Measurements from ENCODE around the gene OPRL1. TPM values are rescaled to one million over a fixed set of nuclear protein-coding genes. Genes with fewer than 3 reads are reported as not detected.
"Not testable (repeated sequence)": the region's sequence is repeated elsewhere in the genome, so short reads cannot be mapped to it uniquely, and the experiment has no call there.

Gene OPRL1
- total RNA-seq, 4 donors from 2014 or later, result 0.21 to 1.5 (median 0.71) TPM

DNA sequence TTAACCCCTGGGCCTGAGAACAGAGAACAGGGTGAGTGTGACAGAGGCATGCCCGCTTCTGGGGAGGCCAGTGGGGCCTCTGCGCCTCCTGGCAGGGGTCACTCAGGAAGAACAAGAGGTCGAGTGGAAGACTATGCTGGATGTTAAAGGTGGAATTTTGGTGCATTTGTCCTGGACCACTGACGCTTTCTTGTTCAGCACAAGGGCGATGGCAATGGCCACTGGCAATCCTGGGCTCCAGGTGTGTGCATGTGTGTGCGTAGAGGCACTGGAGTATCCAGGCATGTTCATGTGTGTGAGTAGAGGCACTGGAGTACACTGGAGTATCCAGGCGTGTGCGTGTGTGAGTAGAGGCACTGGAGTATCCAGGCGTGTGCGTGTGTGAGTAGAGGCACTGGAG lies 51.0 kb downstream of the OPRL1 start:
- H3K9me3 ChIP-seq, result peaks cover 0 to 3% (median 0%) of the 10 kb centered on the region in 4 donors
- WGBS, 2 donors, result 68 to 69% methylated on average over 10 of the region's 10 CpGs
- H3K4me3 ChIP-seq, result no peak overlapping the region
- H3K27me3 ChIP-seq, result peaks cover 0 to 10% of the 10 kb centered on the region in 2 donors
- TF ChIP-seq EP300 (IDR thresholded peaks at IDR 0.05), result no peak
- TF ChIP-seq, protein P1, sequence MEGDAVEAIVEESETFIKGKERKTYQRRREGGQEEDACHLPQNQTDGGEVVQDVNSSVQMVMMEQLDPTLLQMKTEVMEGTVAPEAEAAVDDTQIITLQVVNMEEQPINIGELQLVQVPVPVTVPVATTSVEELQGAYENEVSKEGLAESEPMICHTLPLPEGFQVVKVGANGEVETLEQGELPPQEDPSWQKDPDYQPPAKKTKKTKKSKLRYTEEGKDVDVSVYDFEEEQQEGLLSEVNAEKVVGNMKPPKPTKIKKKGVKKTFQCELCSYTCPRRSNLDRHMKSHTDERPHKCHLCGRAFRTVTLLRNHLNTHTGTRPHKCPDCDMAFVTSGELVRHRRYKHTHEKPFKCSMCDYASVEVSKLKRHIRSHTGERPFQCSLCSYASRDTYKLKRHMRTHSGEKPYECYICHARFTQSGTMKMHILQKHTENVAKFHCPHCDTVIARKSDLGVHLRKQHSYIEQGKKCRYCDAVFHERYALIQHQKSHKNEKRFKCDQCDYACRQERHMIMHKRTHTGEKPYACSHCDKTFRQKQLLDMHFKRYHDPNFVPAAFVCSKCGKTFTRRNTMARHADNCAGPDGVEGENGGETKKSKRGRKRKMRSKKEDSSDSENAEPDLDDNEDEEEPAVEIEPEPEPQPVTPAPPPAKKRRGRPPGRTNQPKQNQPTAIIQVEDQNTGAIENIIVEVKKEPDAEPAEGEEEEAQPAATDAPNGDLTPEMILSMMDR (IDR thresholded peaks at IDR 0.05), result no peak
- no peak for TF ChIP-seq POLR2A (IDR thresholded peaks at IDR 0.05)
- H3K36me3 ChIP-seq, result no peaks in the 10 kb centered on the region
- H3K27ac ChIP-seq, result no peak overlapping the region
- no peaks in the 10 kb centered on the region for H3K4me1 ChIP-seq
- no peak for DNase-seq (ENCODE audit: low spot score in 2 of 2)

DNA sequence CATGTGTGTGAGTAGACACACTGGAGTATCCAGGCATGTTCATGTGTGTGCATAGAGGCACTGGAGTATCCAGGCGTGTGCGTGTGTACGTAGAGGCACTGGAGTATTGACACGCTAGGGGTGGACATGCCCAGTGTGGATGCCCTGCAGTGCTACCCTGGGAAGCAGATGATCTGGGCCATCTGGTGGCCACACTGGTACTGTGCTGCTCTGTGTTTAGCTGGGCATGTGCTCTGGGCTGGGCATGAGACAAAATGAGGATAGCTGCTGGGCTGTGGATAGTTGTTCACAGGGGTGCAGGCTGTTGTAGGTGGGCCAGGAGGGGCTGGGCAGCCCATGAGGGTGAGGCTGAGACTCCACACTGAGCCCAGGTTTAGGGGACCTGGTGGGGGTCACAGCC lies 51.5 kb downstream of the OPRL1 start:
- H3K9me3 ChIP-seq, result peaks cover 0 to 3% (median 0%) of the 10 kb centered on the region in 4 donors
- 92% methylated on average over 4 of the region's 4 CpGs for WGBS, 2 donors
- TF ChIP-seq POLR2A (IDR thresholded peaks at IDR 0.05), result no peak
- no peak for TF ChIP-seq EP300 (IDR thresholded peaks at IDR 0.05)
- TF ChIP-seq, protein P1 (IDR thresholded peaks at IDR 0.05), result no peak
- no peak overlapping the region for H3K4me3 ChIP-seq
- DNase-seq (ENCODE audit: low spot score in 2 of 2), result no peak
- H3K27ac ChIP-seq, result no peak overlapping the region
- H3K4me1 ChIP-seq, result no peaks in the 10 kb centered on the region
- H3K27me3 ChIP-seq, result peaks cover 0 to 10% of the 10 kb centered on the region in 2 donors
- no peaks in the 10 kb centered on the region for H3K36me3 ChIP-seq

DNA sequence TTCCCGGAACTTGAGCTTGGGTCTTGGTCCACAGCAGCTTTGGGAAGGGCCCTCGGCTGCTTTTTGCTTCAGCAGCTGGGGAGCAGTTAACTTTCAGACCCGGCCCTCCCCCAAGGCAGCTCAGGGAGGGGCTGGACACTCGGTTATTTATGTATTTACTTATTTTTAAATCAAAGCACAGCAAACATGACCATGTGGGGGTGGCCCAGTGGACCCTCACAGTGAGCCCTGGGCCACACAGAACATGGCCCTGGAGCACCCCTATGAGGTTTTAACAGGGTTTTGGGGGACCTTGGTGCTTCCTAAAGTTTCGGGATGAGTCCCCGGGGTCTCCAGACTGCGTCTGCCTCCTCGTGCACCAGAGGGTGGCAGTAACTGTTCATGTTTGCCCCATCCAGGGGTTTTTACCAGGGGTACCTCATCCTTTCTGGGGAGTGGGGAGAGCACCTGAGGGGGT lies 54.1 kb downstream of the OPRL1 start:
- Histone ChIP-seq H3K27me3 (peaks cover 0 to 10% of the 10 kb centered on the region in 2 donors), H3K27ac (no peak overlapping the region), H3K4me1 (no peaks in the 10 kb centered on the region), H3K9me3 (no peaks in the 10 kb centered on the region), H3K4me3 (no peak overlapping the region), H3K36me3 (no peaks in the 10 kb centered on the region)
- no peak for DNase-seq (ENCODE audit: low spot score in 2 of 2)
- WGBS, 2 donors, result 43 to 50% methylated on average over 8 of the region's 8 CpGs
- TF ChIP-seq, protein P1 (IDR thresholded peaks at IDR 0.05), result no peak
- TF ChIP-seq POLR2A (IDR thresholded peaks at IDR 0.05) (no peak), EP300 (IDR thresholded peaks at IDR 0.05) (no peak)

DNA sequence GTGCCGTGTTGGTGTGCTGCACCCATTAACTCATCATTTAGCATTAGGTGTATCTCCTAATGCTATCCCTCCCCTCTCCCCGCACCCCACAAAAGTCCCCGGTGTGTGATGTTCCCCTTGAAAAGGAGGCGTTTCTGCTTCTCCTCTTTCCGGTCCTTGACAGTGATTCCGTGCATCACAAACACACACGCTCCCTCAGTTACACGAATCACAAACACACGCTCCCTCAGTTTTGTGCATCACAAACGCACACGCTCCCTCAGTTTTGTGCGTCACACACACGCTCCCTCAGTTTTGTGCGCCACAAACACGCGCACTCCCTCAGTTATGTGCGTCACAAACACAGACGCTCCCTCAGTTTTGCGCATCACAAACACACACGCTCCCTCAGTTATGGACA lies 54.9 kb downstream of the OPRL1 start:
- WGBS, 2 donors, result 70% methylated on average over 20 of the region's 20 CpGs
- not testable (repeated sequence) for H3K9me3 ChIP-seq; H3K4me3 ChIP-seq; H3K27ac ChIP-seq; H3K4me1 ChIP-seq; DNase-seq (ENCODE audit: low spot score in 2 of 2); H3K36me3 ChIP-seq; H3K27me3 ChIP-seq

DNA sequence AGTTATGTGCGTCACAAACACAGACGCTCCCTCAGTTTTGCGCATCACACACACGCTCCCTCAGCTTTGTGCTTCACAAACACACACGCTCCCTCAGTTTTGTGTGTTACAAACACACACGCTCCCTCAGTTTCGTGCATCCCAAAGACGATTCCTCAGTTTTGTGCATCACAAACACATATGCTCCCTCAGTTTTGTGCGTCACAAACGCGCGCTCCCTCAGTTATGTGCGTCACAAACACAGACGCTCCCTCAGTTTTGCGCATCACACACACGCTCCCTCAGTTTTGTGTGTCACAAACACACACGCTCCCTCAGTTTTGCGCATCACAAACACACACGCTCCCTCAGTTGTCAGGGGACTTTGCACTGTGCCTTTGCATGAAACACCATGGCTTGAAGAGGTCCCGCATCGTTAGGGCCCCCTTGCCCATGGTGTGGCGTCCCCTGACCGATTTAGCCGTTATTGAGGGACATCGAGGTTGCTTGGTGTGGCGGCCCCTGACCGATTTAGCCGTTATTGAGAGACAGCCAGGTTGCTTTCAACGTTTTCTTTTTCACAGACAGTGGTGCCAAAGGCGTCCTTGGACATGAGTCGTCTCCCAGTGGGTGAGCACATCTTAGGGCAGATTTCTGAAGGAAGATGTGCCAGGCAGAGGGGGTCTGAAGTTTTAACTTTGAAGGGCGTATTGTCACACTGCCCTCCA lies 56.3 kb downstream of the OPRL1 start:
- no peaks in the 10 kb centered on the region for H3K9me3 ChIP-seq
- TF ChIP-seq EP300 (IDR thresholded peaks at IDR 0.05), result no peak
- TF ChIP-seq POLR2A (IDR thresholded peaks at IDR 0.05), result no peak
- TF ChIP-seq, protein P1 (IDR thresholded peaks at IDR 0.05), result no peak
- WGBS, 2 donors, result 81 to 82% methylated on average over 27 to 32 of the region's 32 CpGs
- DNase-seq (ENCODE audit: low spot score in 2 of 2), result no peak
- H3K27me3 ChIP-seq, result peaks cover 0 to 9% of the 10 kb centered on the region in 2 donors
- no peaks in the 10 kb centered on the region for H3K4me1 ChIP-seq
- H3K36me3 ChIP-seq, result no peaks in the 10 kb centered on the region
- H3K4me3 ChIP-seq, result no peak overlapping the region
- no peak overlapping the region for H3K27ac ChIP-seq

Data from tibial nerve (tissue), 4 donors.